ENCODE results near the gene RNF31. TPM values are rescaled to one million over a fixed set of nuclear protein-coding genes. Genes with fewer than 3 reads are reported as not detected.

Gene RNF31
- total RNA-seq: 34.9 and 54.6 TPM in 2 replicates

GRCh38 chr14:24146978-24147760 lies at the start of gene RNF31:
Gene RNF31, plus strand, starts transcription at chr14:24147498. Its CDS starts 201 bp downstream, at chr14:24147699.

GRCh38 chr14:24114532-24115421 lies 32.5 kb upstream of the RNF31 start, which contains the start of the genes DCAF11 and NRL:
Gene DCAF11, plus strand, starts transcription at chr14:24114777. Its CDS starts 818 bp downstream, at chr14:24115595.
Gene NRL, minus strand, starts transcription at chr14:24114949. Its CDS starts 32,101 bp downstream, at chr14:24082848.

GRCh38 chr14:24130380-24130716 lies 16.9 kb upstream of the RNF31 start, which contains the start of gene FITM1:
Gene FITM1, plus strand, starts transcription at chr14:24130659. Its CDS starts 905 bp downstream, at chr14:24131564.

GRCh38 chr14:24135834-24136683 lies 11.2 kb upstream of the RNF31 start, which contains the start of gene PSME1:
Gene PSME1, plus strand, starts transcription at chr14:24136194. Its CDS starts 69 bp downstream, at chr14:24136263.

GRCh38 chr14:24141097-24141880 lies 6.0 kb upstream of the RNF31 start, which contains the start of gene EMC9:
Gene EMC9, minus strand, starts transcription at chr14:24141591. Its CDS starts 287 bp downstream, at chr14:24141304.

GRCh38 chr14:24146453-24146977 lies 783 bp upstream of the RNF31 start, which contains the start of gene PSME2:
Gene PSME2, minus strand, starts transcription at chr14:24146610. Its CDS starts 29 bp downstream, at chr14:24146581.

GRCh38 chr14:24160850-24161804 lies 13.8 kb downstream of the RNF31 start, which contains the start of gene IRF9:
Gene IRF9, plus strand, starts transcription at chr14:24161265. Its CDS starts 880 bp downstream, at chr14:24162145.

GRCh38 chr14:24171422-24172260 lies 24.3 kb downstream of the RNF31 start, which contains the start of gene REC8:
Gene REC8, plus strand, starts transcription at chr14:24172080. Its CDS starts 473 bp downstream, at chr14:24172553.

GRCh38 chr14:24188251-24189058 lies 41.2 kb downstream of the RNF31 start, which contains the start of gene IPO4:
Gene IPO4, minus strand, starts transcription at chr14:24188816. Its CDS starts 29 bp downstream, at chr14:24188787.

GRCh38 chr14:24195186-24196070 lies 48.1 kb downstream of the RNF31 start, which contains the start of gene TM9SF1:
Gene TM9SF1, minus strand, starts transcription at chr14:24195441. Its CDS starts 422 bp downstream, at chr14:24195019.

Other genes starting within 250 kb of the RNF31 start
- 39.6 and 44.0 TPM in 2 replicates for gene DHRS4, start 193.7 kb upstream of the RNF31 start, total RNA-seq
- gene DHRS4L2, start 158.6 kb upstream of the RNF31 start, total RNA-seq: 11.9 and 19.0 TPM in 2 replicates
- gene CARMIL3, start 95.5 kb upstream of the RNF31 start, total RNA-seq: under 0.01 and 0.38 TPM in 2 replicates
- gene CPNE6, start 75.9 kb upstream of the RNF31 start, total RNA-seq: not detected in 2 replicates
- gene PCK2, start 53.2 kb upstream of the RNF31 start, total RNA-seq: 65.0 and 80.9 TPM in 2 replicates
- 38.0 and 68.5 TPM in 2 replicates for gene DCAF11, start 32.7 kb upstream of the RNF31 start, total RNA-seq
- gene NRL, start 32.5 kb upstream of the RNF31 start, total RNA-seq: 3.4 and 3.5 TPM in 2 replicates
- 0.13 TPM in 1 of 2 replicates, not detected in the other for gene FITM1, start 16.8 kb upstream of the RNF31 start, total RNA-seq
- gene PSME1, start 11.3 kb upstream of the RNF31 start, total RNA-seq: 139 and 159 TPM in 2 replicates
- 10.3 and 38.1 TPM in 2 replicates for gene EMC9, start 5.9 kb upstream of the RNF31 start, total RNA-seq
- 64.3 and 68.9 TPM in 2 replicates for gene PSME2, start 888 bp upstream of the RNF31 start, total RNA-seq
- 24.6 and 85.1 TPM in 2 replicates for gene IRF9, start 13.8 kb downstream of the RNF31 start, total RNA-seq
- 151 and 228 TPM in 2 replicates for gene REC8, start 24.6 kb downstream of the RNF31 start, total RNA-seq
- 50.6 and 80.5 TPM in 2 replicates for gene IPO4, start 41.3 kb downstream of the RNF31 start, total RNA-seq
- 58.7 and 75.7 TPM in 2 replicates for gene TM9SF1, start 47.9 kb downstream of the RNF31 start, total RNA-seq
- gene TSSK4, start 58.2 kb downstream of the RNF31 start, total RNA-seq: not detected in 2 replicates
- 20.2 and 24.4 TPM in 2 replicates for gene CHMP4A, start 66.0 kb downstream of the RNF31 start, total RNA-seq
- gene MDP1, start 68.6 kb downstream of the RNF31 start, total RNA-seq: 5.9 and 16.9 TPM in 2 replicates
- 93.6 and 135 TPM in 2 replicates for gene NEDD8, start 84.9 kb downstream of the RNF31 start, total RNA-seq
- 42.7 and 54.6 TPM in 2 replicates for gene GMPR2, start 85.4 kb downstream of the RNF31 start, total RNA-seq
- 44.0 and 47.4 TPM in 2 replicates for gene TINF2, start 95.1 kb downstream of the RNF31 start, total RNA-seq
- 0.65 and 0.89 TPM in 2 replicates for gene TGM1, start 115.7 kb downstream of the RNF31 start, total RNA-seq
- 33.7 TPM in 2 replicates for gene RABGGTA, start 124.1 kb downstream of the RNF31 start, total RNA-seq
- gene DHRS1, start 152.3 kb downstream of the RNF31 start, total RNA-seq: 19.7 and 46.5 TPM in 2 replicates
- gene NOP9, start 152.4 kb downstream of the RNF31 start, total RNA-seq: 18.1 and 23.1 TPM in 2 replicates
- 1.1 and 1.3 TPM in 2 replicates for gene CIDEB, start 160.5 kb downstream of the RNF31 start, total RNA-seq
- 1.1 and 1.3 TPM in 2 replicates for gene LTB4R2, start 162.6 kb downstream of the RNF31 start, total RNA-seq
- 0.98 and 1.9 TPM in 2 replicates for gene LTB4R, start 164.0 kb downstream of the RNF31 start, total RNA-seq
- gene ADCY4, start 187.6 kb downstream of the RNF31 start, total RNA-seq: 0.16 and 1.5 TPM in 2 replicates
- 1.1 and 1.8 TPM in 2 replicates for gene RIPK3, start 192.5 kb downstream of the RNF31 start, total RNA-seq
- gene NFATC4, start 220.7 kb downstream of the RNF31 start, total RNA-seq: 15.3 and 30.9 TPM in 2 replicates